PC-3 (cell line): ENCODE data around the gene FGFR2. TPM values are rescaled to one million over a fixed set of nuclear protein-coding genes. Genes with fewer than 3 reads are reported as not detected.
"Not testable (repeated sequence)": the region's sequence is repeated elsewhere in the genome, so short reads cannot be mapped to it uniquely, and the experiment has no call there.

Experiments used
- ATAC-seq: fragments of 200-7000 bp; cut with Tn5 transposase; 2 replicates; pipeline ENCODE4 v1.9.1; 2020; ENCODE audit warnings: mild to moderate bottlenecking, moderate library complexity
- BruUV-seq: library from RNA; stranded (reverse); fragments of 400-500 nt; replicated peaks from 2 replicates; lab custom pipeline; 2021; lab: Mats Ljungman, UMichigan
- CTCF ChIA-PET: fragments of 300-600 bp; sonication (Branson Sonifier 250); formaldehyde crosslinking; loops from one replicate; lab custom pipeline; 2022; ENCODE audit warnings: antibody characterized with exemption; lab: Charles Lee
- POLR2A ChIA-PET: fragments of 300-600 bp; sonication (Branson Sonifier 250); formaldehyde crosslinking; loops from one replicate; lab custom pipeline; 2022; ENCODE audit warnings: antibody characterized with exemption; ENCODE audit not compliant: unreplicated experiment; lab: Charles Lee
- DNase-seq: peaks from one replicate; pipeline ENCODE4 v3.0.0-alpha.2; 2015
- H2AFZ ChIP-seq: fragments of 300-600 bp; sonication (generic); 2 replicates; pipeline ENCODE4 v1.6.0; 2016; ENCODE audit warnings: antibody characterized with exemption, low read length
- H3F3A ChIP-seq: fragments of 300-600 bp; sonication (generic); one replicate; pipeline ENCODE4 v1.6.0; 2017; ENCODE audit warnings: antibody characterized with exemption, low read length, control low read depth, mild to moderate bottlenecking; ENCODE audit not compliant: unreplicated experiment
- H3K27ac ChIP-seq: fragments of 300-600 bp; sonication (generic); 2 replicates; pipeline ENCODE4 v1.5.1; 2016; ENCODE audit warnings: mild to moderate bottlenecking, low read length
- H3K27me3 ChIP-seq: fragments of 300-600 bp; sonication (generic); 2 replicates; pipeline ENCODE4 v1.6.1; 2016; ENCODE audit warnings: low read length, mixed read lengths
- H3K36me3 ChIP-seq: fragments of 300-600 bp; sonication (generic); 2 replicates; pipeline ENCODE4 v1.6.1; 2016; ENCODE audit warnings: low read depth, mixed run types, low read length, mixed read lengths
- H3K4me1 ChIP-seq: fragments of 300-600 bp; sonication (generic); 2 replicates; pipeline ENCODE4 v1.5.1; 2016; ENCODE audit warnings: low read length; ENCODE audit not compliant: insufficient read depth
- H3K4me2 ChIP-seq: fragments of 300-600 bp; sonication (generic); 2 replicates; pipeline ENCODE4 v1.6.0; 2016; ENCODE audit warnings: low read length
- H3K4me3 ChIP-seq: fragments of 300-600 bp; sonication (generic); 2 replicates; pipeline ENCODE4 v1.5.1; 2016; ENCODE audit warnings: mild to moderate bottlenecking, low read length, mixed read lengths
- H3K79me2 ChIP-seq: fragments of 300-600 bp; sonication (generic); 2 replicates; pipeline ENCODE4 v1.6.1; 2017; ENCODE audit warnings: low read length, mixed read lengths
- H3K9ac ChIP-seq: fragments of 300-600 bp; sonication (generic); 2 replicates; pipeline ENCODE4 v1.6.0; 2016; ENCODE audit warnings: mild to moderate bottlenecking, low read length
- H3K9me2 ChIP-seq: fragments of 300-600 bp; sonication (generic); replicated peaks from 2 replicates; pipeline ENCODE4 v1.6.1; 2016; ENCODE audit warnings: mixed run types, low read length, mixed read lengths
- H3K9me3 ChIP-seq: fragments of 300-600 bp; sonication (generic); 2 replicates; pipeline ENCODE4 v1.6.1; 2016; ENCODE audit warnings: low read length, mixed read lengths
- H4K20me1 ChIP-seq: fragments of 300-600 bp; sonication (generic); 2 replicates; pipeline ENCODE4 v1.6.1; 2016; ENCODE audit warnings: low read length, mixed read lengths
- EZH2 ChIP-seq: fragments of 300-600 bp; sonication (generic); IDR thresholded peaks from one replicate; pipeline ENCODE4 v1.6.1; 2017; ENCODE audit warnings: antibody characterized with exemption, mild to moderate bottlenecking, low read length; ENCODE audit not compliant: unreplicated experiment
- EZH2phosphoT487 ChIP-seq: fragments of 300-600 bp; sonication (generic); IDR thresholded peaks from 2 replicates; pipeline ENCODE4 v1.6.1; 2018; ENCODE audit warnings: mild to moderate bottlenecking, antibody characterized with exemption, low read length, borderline replicate concordance
- intact Hi-C: fragments of 100-400 bp; cut with micrococcal nuclease; formaldehyde crosslinking; loops from 2 replicates; pipeline ENCODE4 v1.9.0; 2023
- total RNA-seq: library from RNA; depleted of rRNA; stranded (reverse); fragments of >200 nt; gene quantifications from 2 replicates; pipeline ENCODE4 v1.2.3, GENCODE V29; 2014
- TF ChIP-seq, protein P1 (sequence below): fragments of 300-600 bp; sonication (generic); conservative IDR thresholded peaks from 2 replicates; pipeline ENCODE4 v1.5.1; 2017; ENCODE audit warnings: antibody characterized with exemption, low read depth, mild to moderate bottlenecking, low read length

Gene FGFR2
- total RNA-seq, 1 experiment from 2014 or later = 0.36 TPM

DNA sequence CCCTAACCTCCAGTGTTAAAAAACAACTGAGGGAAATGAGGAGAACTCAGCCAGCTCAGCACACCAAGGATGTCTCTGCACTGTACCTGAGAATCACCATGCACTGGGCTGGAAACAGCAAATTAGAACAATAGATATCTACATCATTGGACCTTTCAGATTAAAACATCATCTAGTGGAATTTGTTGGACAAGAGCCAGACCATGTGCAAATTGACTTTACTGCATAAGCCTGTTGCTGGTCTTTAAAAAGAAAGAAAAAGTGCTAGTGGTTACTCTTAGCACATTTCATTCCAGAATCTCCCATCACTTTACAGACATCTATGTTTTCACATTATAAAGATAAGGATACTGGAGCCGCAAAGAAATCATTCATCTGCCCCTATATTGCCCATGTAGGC lies 75.4 kb downstream of the FGFR2 start:
- ATAC-seq (no peak), DNase-seq (no peak)
- TF ChIP-seq EZH2phosphoT487 (no peak), EZH2 (no peak)
- TF ChIP-seq, protein P1, sequence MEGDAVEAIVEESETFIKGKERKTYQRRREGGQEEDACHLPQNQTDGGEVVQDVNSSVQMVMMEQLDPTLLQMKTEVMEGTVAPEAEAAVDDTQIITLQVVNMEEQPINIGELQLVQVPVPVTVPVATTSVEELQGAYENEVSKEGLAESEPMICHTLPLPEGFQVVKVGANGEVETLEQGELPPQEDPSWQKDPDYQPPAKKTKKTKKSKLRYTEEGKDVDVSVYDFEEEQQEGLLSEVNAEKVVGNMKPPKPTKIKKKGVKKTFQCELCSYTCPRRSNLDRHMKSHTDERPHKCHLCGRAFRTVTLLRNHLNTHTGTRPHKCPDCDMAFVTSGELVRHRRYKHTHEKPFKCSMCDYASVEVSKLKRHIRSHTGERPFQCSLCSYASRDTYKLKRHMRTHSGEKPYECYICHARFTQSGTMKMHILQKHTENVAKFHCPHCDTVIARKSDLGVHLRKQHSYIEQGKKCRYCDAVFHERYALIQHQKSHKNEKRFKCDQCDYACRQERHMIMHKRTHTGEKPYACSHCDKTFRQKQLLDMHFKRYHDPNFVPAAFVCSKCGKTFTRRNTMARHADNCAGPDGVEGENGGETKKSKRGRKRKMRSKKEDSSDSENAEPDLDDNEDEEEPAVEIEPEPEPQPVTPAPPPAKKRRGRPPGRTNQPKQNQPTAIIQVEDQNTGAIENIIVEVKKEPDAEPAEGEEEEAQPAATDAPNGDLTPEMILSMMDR = no peak
- no peaks in the 10 kb centered on the region for H3K9me3 ChIP-seq
- H3F3A ChIP-seq = no peaks in the 10 kb centered on the region
- no peaks in the 10 kb centered on the region for H3K36me3 ChIP-seq
- no peaks in the 10 kb centered on the region for H3K4me1 ChIP-seq
- H2AFZ ChIP-seq = no peak overlapping the region
- H4K20me1 ChIP-seq = no peaks in the 10 kb centered on the region
- no peak overlapping the region for H3K27ac ChIP-seq
- ChIA-PET CTCF (no interaction called here), POLR2A (no interaction called here)
- no TSS peak for BruUV-seq
- H3K9me2 ChIP-seq = no peaks in the 10 kb centered on the region
- H3K4me3 ChIP-seq = no peak overlapping the region
- peaks cover 71% of the 10 kb centered on the region for H3K27me3 ChIP-seq
- intact Hi-C loops = no loop called here
- H3K9ac ChIP-seq = no peak overlapping the region
- H3K4me2 ChIP-seq = no peak overlapping the region
- no peaks in the 10 kb centered on the region for H3K79me2 ChIP-seq

DNA sequence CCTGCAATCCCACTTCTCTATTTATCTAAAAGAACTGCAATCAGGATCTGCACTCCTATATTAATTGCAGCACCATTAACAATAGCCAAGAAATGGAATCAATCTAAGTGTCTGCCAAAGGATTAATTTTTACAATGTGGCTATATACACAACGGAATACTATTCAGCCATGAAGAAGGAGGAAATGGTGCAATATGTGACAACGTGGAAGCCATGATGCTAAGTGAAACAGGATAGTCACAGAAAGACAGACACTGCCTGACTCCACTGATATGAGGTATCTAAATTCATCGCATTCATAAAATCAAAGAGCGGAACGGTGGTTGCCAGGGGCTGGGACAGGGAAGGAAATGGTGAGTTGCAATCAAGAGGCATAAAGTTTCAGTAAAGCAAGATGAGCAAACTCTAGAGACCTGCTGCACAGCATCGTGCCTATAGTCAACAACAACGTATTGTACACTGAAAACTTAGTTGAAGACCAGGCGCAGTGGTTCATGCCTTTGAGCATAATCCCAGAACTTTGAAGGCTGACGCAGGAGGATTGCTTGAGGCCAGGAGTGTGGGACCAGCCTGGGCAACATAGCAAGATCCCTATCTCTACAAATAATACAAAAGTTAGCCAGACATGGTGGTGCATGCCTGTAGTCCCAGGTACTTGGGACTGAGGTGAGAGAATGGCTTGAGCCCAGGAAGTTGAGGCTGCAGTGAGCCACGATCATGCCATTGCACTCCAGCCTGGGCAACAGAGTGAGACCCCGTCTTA lies 76.3 kb downstream of the FGFR2 start:
- TF ChIP-seq EZH2phosphoT487 (no peak), EZH2 (no peak)
- TF ChIP-seq, protein P1 = no peak
- Histone ChIP-seq H3K4me2 (no peak overlapping the region), H3K9me2 (no peaks in the 10 kb centered on the region), H3K27me3 (peaks cover 71% of the 10 kb centered on the region), H3K4me1 (no peaks in the 10 kb centered on the region), H3F3A (no peaks in the 10 kb centered on the region), H3K79me2 (no peaks in the 10 kb centered on the region), H3K27ac (no peak overlapping the region), H3K9ac (no peak overlapping the region), H3K9me3 (no peaks in the 10 kb centered on the region), H2AFZ (no peak overlapping the region), H3K4me3 (no peak overlapping the region), H4K20me1 (no peaks in the 10 kb centered on the region), H3K36me3 (no peaks in the 10 kb centered on the region)
- DNase-seq (no peak), ATAC-seq (no peak)
- ChIA-PET POLR2A (no interaction called here), CTCF (no interaction called here)
- intact Hi-C loops = no loop called here
- no TSS peak for BruUV-seq

DNA sequence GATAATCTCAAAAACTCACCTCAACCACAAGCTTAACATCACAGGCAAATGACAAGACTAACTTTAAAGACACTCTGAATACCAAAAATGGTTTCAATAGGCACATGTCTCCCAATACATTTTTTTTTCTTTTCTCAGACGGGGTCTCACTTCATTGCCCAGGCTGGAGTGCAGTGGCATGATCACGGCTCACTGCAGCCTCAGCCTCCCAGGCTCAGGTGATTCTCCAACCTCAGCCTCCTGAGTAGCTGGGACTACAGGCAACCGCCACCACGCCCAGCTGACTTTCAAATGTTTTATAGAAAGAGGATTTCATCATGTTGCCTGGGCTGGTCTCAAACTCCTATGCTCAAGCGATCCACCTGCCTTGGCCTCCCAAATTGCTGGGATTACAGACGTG lies 77.7 kb downstream of the FGFR2 start:
- H3K36me3 ChIP-seq, H3K4me3 ChIP-seq, intact Hi-C loops, DNase-seq, H3K27ac ChIP-seq, H2AFZ ChIP-seq, BruUV-seq, H3K9me3 ChIP-seq, H3F3A ChIP-seq, CTCF ChIA-PET, H3K79me2 ChIP-seq, POLR2A ChIA-PET, H4K20me1 ChIP-seq, H3K4me2 ChIP-seq, H3K9me2 ChIP-seq, H3K4me1 ChIP-seq, H3K9ac ChIP-seq, ATAC-seq: not testable (repeated sequence)
- H3K27me3 ChIP-seq = peaks cover 67% of the 10 kb centered on the region
